Fibroblast of lung (primary cell): ENCODE measurements around the gene CCL17. TPM values are rescaled to one million over a fixed set of nuclear protein-coding genes. Genes with fewer than 3 reads are reported as not detected.
"Not testable (repeated sequence)": the region's sequence is repeated elsewhere in the genome, so short reads cannot be mapped to it uniquely, and the experiment has no call there.

Source experiments
- DNase-seq, 2 donors: peaks; one replicate each; pipeline versions ENCODE4 v3.0.0 to v3.0.0-alpha.2; 2010; ENCODE audit warnings: low read depth in 2 of 2
- H2AFZ ChIP-seq: 2 replicates; pipeline ENCODE4 v1.5.1; 2012; ENCODE audit warnings: low read length, control low read depth, inconsistent platforms
- H3K27ac ChIP-seq: 2 replicates; pipeline ENCODE4 v1.5.1; 2011; ENCODE audit warnings: low read length, control low read depth; ENCODE audit not compliant: insufficient read depth
- H3K27me3 ChIP-seq: 2 replicates; pipeline ENCODE4 v1.5.1; 2011; ENCODE audit warnings: mild to moderate bottlenecking, low read length; ENCODE audit not compliant: control insufficient read depth, insufficient read depth
- H3K36me3 ChIP-seq: 2 replicates; pipeline ENCODE4 v1.5.1; 2011; ENCODE audit warnings: low read length; ENCODE audit not compliant: control insufficient read depth, insufficient read depth
- H3K4me1 ChIP-seq: 2 replicates; pipeline ENCODE4 v1.5.1; 2011; ENCODE audit warnings: low read length; ENCODE audit not compliant: control insufficient read depth, insufficient read depth; ENCODE audit errors: extremely low read depth
- H3K4me2 ChIP-seq: 2 replicates; pipeline ENCODE4 v1.5.1; 2011; ENCODE audit warnings: low read length, control low read depth; ENCODE audit not compliant: insufficient read depth; ENCODE audit errors: extremely low read depth
- H3K4me3 ChIP-seq, 4 experiments: fragments of 200-600 bp in 1 of 4; sonication (generic) in 1 of 4; replicated peaks in 1 of 4; 2 replicates each; pipeline ENCODE4 v1.5.1; 2011 to 2016; ENCODE audit warnings: low read length in 4 of 4, low read depth in 3 of 4, mild to moderate bottlenecking in 3 of 4, control low read depth in 2 of 4, inconsistent platforms in 1 of 4, mixed read lengths in 1 of 4; ENCODE audit not compliant: insufficient read depth in 1 of 4; ENCODE audit errors: control extremely low read depth in 1 of 4
- H3K79me2 ChIP-seq: 2 replicates; pipeline ENCODE4 v1.5.1; 2012; ENCODE audit warnings: mild to moderate bottlenecking, low read length, inconsistent platforms; ENCODE audit not compliant: control insufficient read depth, insufficient read depth
- H3K9ac ChIP-seq: 2 replicates; pipeline ENCODE4 v1.5.1; 2011; ENCODE audit warnings: mild to moderate bottlenecking, low read length, control low read depth; ENCODE audit not compliant: insufficient read depth
- H3K9me3 ChIP-seq: 2 replicates; pipeline ENCODE4 v1.5.1; 2012; ENCODE audit warnings: low read depth, low read length; ENCODE audit not compliant: control insufficient read depth, insufficient read depth
- H4K20me1 ChIP-seq: 2 replicates; pipeline ENCODE4 v1.5.1; 2011; ENCODE audit warnings: low read length; ENCODE audit not compliant: control insufficient read depth, insufficient read depth; ENCODE audit errors: extremely low read depth
- EZH2 ChIP-seq: IDR thresholded peaks from 2 replicates; pipeline ENCODE4 v1.5.1; 2012; ENCODE audit warnings: low read length, control low read depth, mild to moderate bottlenecking; ENCODE audit errors: missing control alignments
- polyA plus RNA-seq, 2 donors: library from polyadenylated mRNA; depleted of rRNA in 1 of 2; stranded (reverse) in 1 of 2; unstranded in 1 of 2; fragments of >200 nt; gene quantifications; 2 replicates each; pipeline ENCODE4 v1.2.1, GENCODE V29; 2011 to 2012; ENCODE audit warnings: missing spikeins in 1 of 2
- total RNA-seq: library from RNA; depleted of rRNA; stranded (reverse); fragments of >200 nt; gene quantifications from 2 replicates; pipeline ENCODE4 v1.2.1, GENCODE V29; 2014
- TF ChIP-seq, protein P1 (sequence below), 2 donors: IDR thresholded peaks in 1 of 2; conservative IDR thresholded peaks in 1 of 2; 1 replicate in 1 of 2; 2 replicates in 1 of 2; pipeline ENCODE4 v1.5.1; 2011 to 2012; ENCODE audit warnings: low read length in 2 of 2, control low read depth in 1 of 2, inconsistent platforms in 1 of 2, low read depth in 1 of 2, mild to moderate bottlenecking in 1 of 2

CCL17 gene
- total and polyA plus RNA-seq, 2 donors (not counting 1 experiment from before 2014, with no cell fraction given) = not detected

DNA sequence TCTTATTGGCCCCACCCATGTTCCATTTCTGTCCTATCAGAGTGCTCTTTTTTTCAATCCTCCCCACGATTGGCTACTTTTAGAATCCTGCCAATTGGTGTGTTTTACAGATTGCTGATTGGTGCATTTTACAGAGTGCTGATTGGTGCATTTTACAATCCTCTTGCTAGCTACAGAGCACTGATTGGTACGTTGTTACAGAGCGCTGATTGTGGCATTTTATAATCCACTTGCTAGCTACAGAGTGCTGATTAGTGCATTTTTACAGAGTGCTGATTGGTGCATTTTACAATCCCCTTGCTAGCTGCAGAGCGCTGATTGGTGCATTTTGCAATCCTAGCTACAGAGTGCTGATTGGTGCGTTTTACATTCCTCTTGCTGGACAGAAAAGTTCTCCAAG lies 9.5 kb upstream of the CCL17 start:
- no peak for DNase-seq
- H3K9me3 ChIP-seq = no peaks in the 10 kb centered on the region
- no peaks in the 10 kb centered on the region for H3K4me1 ChIP-seq
- H4K20me1 ChIP-seq = no peaks in the 10 kb centered on the region
- no peak overlapping the region for H3K4me2 ChIP-seq
- no peak overlapping the region for H3K27ac ChIP-seq
- H3K4me3 ChIP-seq = no peak overlapping the region
- no peaks in the 10 kb centered on the region for H3K79me2 ChIP-seq
- H3K9ac ChIP-seq = no peak overlapping the region
- no peak for TF ChIP-seq EZH2
- TF ChIP-seq, protein P1, sequence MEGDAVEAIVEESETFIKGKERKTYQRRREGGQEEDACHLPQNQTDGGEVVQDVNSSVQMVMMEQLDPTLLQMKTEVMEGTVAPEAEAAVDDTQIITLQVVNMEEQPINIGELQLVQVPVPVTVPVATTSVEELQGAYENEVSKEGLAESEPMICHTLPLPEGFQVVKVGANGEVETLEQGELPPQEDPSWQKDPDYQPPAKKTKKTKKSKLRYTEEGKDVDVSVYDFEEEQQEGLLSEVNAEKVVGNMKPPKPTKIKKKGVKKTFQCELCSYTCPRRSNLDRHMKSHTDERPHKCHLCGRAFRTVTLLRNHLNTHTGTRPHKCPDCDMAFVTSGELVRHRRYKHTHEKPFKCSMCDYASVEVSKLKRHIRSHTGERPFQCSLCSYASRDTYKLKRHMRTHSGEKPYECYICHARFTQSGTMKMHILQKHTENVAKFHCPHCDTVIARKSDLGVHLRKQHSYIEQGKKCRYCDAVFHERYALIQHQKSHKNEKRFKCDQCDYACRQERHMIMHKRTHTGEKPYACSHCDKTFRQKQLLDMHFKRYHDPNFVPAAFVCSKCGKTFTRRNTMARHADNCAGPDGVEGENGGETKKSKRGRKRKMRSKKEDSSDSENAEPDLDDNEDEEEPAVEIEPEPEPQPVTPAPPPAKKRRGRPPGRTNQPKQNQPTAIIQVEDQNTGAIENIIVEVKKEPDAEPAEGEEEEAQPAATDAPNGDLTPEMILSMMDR (conservative IDR thresholded peaks at IDR 0.05 in 1 of 2, IDR thresholded peaks at IDR 0.05 in 1 of 2; ENCODE audit: low read depth in 1 of 2, low read length in 2 of 2) = no peak
- H3K27me3 ChIP-seq = peaks cover 4% of the 10 kb centered on the region
- no peaks in the 10 kb centered on the region for H3K36me3 ChIP-seq
- H2AFZ ChIP-seq = no peak overlapping the region

DNA sequence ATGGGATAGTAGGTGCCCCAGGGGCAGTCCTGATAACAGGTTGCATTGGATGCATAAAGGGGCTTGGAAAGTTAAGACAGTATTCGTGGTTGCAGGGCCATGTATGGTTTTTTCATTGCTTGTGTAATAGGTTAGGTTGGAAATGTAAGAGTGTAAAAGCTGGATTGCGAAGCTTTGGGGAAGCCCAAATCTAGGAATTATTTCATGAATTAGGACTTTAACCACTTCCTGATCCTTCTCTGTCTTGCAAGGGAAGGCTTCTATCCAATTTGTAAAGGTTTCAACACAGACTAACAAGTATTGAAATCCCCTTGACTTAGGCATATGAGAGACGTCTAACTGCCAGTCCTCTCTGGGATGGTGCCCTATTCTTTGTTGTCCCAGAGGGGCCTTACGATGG lies 7.8 kb upstream of the CCL17 start:
- Histone ChIP-seq H3K79me2 (no peaks in the 10 kb centered on the region), H3K4me3 (no peak overlapping the region), H3K4me2 (no peak overlapping the region), H4K20me1 (no peaks in the 10 kb centered on the region), H3K36me3 (no peaks in the 10 kb centered on the region), H2AFZ (no peak overlapping the region), H3K27ac (no peak overlapping the region), H3K9ac (no peak overlapping the region), H3K9me3 (no peaks in the 10 kb centered on the region), H3K4me1 (no peaks in the 10 kb centered on the region), H3K27me3 (peaks cover 4% of the 10 kb centered on the region)
- no peak for DNase-seq
- TF ChIP-seq EZH2 = no peak
- TF ChIP-seq, protein P1 (conservative IDR thresholded peaks at IDR 0.05 in 1 of 2, IDR thresholded peaks at IDR 0.05 in 1 of 2; ENCODE audit: low read depth in 1 of 2, low read length in 2 of 2) = no peak

DNA sequence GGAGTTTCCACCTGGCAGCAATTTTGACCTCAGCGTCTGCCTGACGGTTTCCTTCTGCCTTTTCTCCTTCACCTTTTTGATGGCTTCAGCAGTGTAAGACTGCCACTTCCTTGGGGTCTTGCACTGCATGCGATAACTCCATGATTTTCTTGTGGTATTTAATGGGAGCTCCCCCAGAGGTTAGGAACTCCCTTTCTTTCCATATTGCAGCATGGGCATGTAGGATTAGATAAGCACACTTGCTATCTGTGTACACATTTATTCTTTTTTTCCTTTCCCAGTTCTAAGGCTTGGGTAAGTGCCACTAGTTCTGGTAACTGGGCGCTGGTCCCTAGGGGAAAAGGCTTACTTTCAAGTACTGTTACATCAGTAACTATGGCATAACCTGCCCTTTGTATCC lies 7.1 kb upstream of the CCL17 start:
- not testable (repeated sequence) for H3K79me2 ChIP-seq, H3K36me3 ChIP-seq, H3K4me3 ChIP-seq

More for the DNA sequence above, 7.1 kb upstream of the CCL17 start:
- H3K27me3 ChIP-seq, DNase-seq, H3K9me3 ChIP-seq, H3K4me2 ChIP-seq, H3K4me1 ChIP-seq, H2AFZ ChIP-seq, H3K27ac ChIP-seq, H4K20me1 ChIP-seq, H3K9ac ChIP-seq: not testable (repeated sequence)
